ENCODE data around the gene PDK2.
"Not testable (repeated sequence)": the region's sequence is repeated elsewhere in the genome, so short reads cannot be mapped to it uniquely, and the experiment has no call there.

PDK2 gene

GRCh38 chr17:50055055-50055425 is 40.1 kb upstream of the PDK2 start:
- ATAC-seq = no peak
- Mint-ChIP-seq H3K9me3 (no peaks in the 10 kb centered on the region), H3K4me1 (peaks cover 48% of the 10 kb centered on the region), H3K4me3 (peak overlapping the region; percentile 98), H3K27ac (peak overlapping the region; percentile 81), H3K27me3 (peaks cover 17% of the 10 kb centered on the region), H3K36me3 (no peaks in the 10 kb centered on the region)

DNA sequence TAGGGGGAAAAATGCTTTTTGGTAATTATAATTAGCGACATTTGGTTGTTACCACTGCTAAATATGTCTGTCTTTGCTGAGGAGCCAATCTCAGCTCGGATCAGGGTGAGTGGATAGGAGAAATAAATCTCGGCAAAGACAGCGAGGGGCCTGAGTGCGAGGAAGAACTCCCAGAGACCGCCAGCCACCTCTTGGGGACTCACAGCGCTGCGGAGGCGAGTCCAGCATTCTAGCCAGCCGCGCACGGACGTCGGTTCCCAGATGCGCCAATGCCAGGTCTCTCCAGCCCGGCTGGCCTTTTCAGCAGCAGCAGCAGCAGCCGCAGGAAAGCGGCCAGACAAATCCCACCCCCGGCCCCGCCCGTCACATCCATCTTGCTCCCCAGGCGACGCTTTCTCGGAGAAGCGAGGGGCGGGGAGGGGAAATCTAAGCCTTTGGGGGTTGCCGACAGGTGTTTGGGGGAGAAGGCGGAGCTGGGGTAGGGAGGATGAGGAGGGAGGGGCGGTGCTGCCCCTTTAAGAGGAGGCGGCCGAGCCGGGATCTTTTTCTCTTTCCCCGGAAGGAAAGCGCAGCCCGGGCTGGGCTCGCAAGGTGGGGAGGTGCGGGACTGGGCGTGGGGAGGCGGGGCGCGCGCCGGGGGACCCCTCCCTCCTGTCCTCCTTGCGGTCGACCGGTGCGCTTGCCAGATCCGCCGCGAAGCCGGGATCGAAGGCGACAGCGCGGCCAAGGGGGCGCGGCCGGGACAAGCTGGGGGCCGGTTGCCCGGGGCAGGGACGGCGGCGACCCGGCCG is 39.5 kb upstream of the PDK2 start, which contains the start of gene ITGA3:
TSS of gene ITGA3 (plus strand) at position 685 of the 791 bp plus-strand sequence. CDS start 330 bp downstream, outside the sequence.
- H3K4me1 Mint-ChIP-seq = peaks cover 52% of the 10 kb centered on the region
- peak within 1 kb of the TSS; percentile 98 for H3K4me3 Mint-ChIP-seq
- no peaks in the 10 kb centered on the region for H3K9me3 Mint-ChIP-seq
- H3K27ac Mint-ChIP-seq = peak within 1 kb of the TSS; percentile 81
- ATAC-seq = peak; percentile 71
- no peaks in the 10 kb centered on the region for H3K36me3 Mint-ChIP-seq
- peaks cover 17% of the 10 kb centered on the region for H3K27me3 Mint-ChIP-seq

DNA sequence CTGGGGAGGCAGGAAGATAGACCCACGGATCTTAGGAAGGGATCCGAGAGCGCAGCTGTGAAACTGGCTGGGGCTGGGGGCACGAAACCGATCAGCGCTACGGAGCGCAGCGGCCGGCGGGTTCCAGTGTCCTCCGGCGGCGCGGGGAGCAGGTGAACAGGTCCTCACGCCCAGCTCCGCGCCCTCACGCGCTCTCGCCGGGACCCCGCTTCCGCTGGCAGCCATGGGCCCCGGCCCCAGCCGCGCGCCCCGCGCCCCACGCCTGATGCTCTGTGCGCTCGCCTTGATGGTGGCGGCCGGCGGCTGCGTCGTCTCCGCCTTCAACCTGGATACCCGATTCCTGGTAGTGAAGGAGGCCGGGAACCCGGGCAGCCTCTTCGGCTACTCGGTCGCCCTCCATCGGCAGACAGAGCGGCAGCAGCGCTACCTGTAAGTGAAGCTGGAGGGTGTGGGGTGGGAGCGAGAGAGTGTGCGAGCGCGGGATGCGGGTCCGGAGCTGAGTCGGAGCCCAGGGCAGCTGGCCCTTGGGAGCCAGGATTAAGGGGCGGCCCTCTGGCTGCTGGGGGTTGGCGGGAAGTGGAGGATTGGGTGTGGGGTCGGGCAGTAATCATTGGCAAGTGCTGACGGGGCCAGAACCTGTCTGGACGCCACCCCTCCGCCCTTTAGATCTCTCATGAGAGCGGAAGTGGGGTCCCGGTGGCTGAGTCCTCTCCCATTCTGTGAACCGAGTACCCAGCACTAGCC is 38.8 kb upstream of the PDK2 start:
- H3K4me3 Mint-ChIP-seq = peak overlapping the region; percentile 98
- H3K4me1 Mint-ChIP-seq = peaks cover 48% of the 10 kb centered on the region
- no peaks in the 10 kb centered on the region for H3K36me3 Mint-ChIP-seq
- ATAC-seq = peak; percentile 81
- peak overlapping the region; percentile 81 for H3K27ac Mint-ChIP-seq
- peaks cover 17% of the 10 kb centered on the region for H3K27me3 Mint-ChIP-seq
- no peaks in the 10 kb centered on the region for H3K9me3 Mint-ChIP-seq

DNA sequence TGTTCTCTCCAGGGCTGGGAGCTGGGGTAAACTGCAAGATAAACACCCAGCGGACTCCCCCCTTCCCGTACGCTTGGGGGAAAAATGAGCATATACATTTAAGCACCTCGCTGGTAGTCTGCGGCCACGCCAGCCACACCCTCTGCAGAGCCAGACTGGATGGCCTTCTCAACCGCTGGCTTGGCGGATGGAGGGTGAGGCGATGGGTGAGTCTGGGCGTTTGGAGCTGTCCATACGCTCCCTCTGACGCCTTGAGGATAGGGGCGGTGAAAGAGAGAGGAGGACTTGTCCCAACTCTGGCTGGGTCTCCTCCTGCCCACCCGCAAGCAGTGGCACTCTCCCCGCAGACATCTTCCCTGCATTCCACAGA is 38.2 kb upstream of the PDK2 start:
- H3K27ac Mint-ChIP-seq = peak overlapping the region; percentile 81
- H3K9me3 Mint-ChIP-seq = no peaks in the 10 kb centered on the region
- H3K36me3 Mint-ChIP-seq = no peaks in the 10 kb centered on the region
- H3K4me3 Mint-ChIP-seq = peak overlapping the region; percentile 98
- no peak for ATAC-seq
- H3K27me3 Mint-ChIP-seq = peaks cover 17% of the 10 kb centered on the region
- peaks cover 44% of the 10 kb centered on the region for H3K4me1 Mint-ChIP-seq

GRCh38 chr17:50057521-50057991 is 37.6 kb upstream of the PDK2 start:
- Mint-ChIP-seq H3K4me3 (peak overlapping the region; percentile 98), H3K4me1 (peaks cover 44% of the 10 kb centered on the region), H3K9me3 (no peaks in the 10 kb centered on the region), H3K27me3 (peaks cover 17% of the 10 kb centered on the region), H3K36me3 (no peaks in the 10 kb centered on the region), H3K27ac (peak overlapping the region; percentile 30)
- no peak for ATAC-seq

- peaks cover 44% of the 10 kb centered on the region for H3K4me1 Mint-ChIP-seq
- ATAC-seq = no peak
- H3K27ac Mint-ChIP-seq = no peak overlapping the region
- no peak overlapping the region for H3K4me3 Mint-ChIP-seq
- no peaks in the 10 kb centered on the region for H3K36me3 Mint-ChIP-seq
- no peaks in the 10 kb centered on the region for H3K9me3 Mint-ChIP-seq
- H3K27me3 Mint-ChIP-seq = peaks cover 17% of the 10 kb centered on the region
These were observed 36.7 kb upstream of the PDK2 start for GRCh38 chr17:50058296-50058953.

- H3K36me3 Mint-ChIP-seq = no peaks in the 10 kb centered on the region
- peaks cover 44% of the 10 kb centered on the region for H3K4me1 Mint-ChIP-seq
- no peak overlapping the region for H3K4me3 Mint-ChIP-seq
- H3K27me3 Mint-ChIP-seq = peaks cover 17% of the 10 kb centered on the region
- no peaks in the 10 kb centered on the region for H3K9me3 Mint-ChIP-seq
- no peak overlapping the region for H3K27ac Mint-ChIP-seq
- no peak for ATAC-seq
These were observed 35.9 kb upstream of the PDK2 start for GRCh38 chr17:50059256-50059655.

DNA sequence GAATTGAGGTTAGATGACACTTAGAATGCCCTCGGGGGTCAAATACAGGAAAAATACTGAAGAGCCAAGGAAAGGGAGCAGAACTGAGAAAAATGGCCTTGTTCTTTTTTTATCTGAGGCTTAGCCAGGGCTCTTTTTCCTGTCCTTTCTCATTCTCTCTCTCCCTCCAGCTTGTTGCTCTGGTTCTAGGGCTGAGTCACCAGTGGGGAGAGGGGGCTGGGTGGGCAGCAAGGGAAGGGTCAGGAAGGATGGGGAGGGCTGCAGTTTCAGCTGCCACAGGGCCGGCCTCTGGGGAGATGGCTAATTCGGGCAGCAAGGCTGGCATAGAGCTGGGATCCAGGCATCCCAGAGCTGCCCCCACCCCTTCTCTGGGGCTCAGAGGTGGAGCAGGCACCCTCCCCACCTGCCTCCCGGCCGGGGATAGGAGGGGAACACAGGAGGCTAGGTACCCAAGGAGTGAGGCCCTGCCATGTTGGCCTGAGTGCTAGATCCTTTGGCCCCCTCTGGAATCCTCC is 35.3 kb upstream of the PDK2 start:
- H3K4me3 Mint-ChIP-seq = no peak overlapping the region
- no peaks in the 10 kb centered on the region for H3K9me3 Mint-ChIP-seq
- peaks cover 17% of the 10 kb centered on the region for H3K27me3 Mint-ChIP-seq
- ATAC-seq = no peak
- no peaks in the 10 kb centered on the region for H3K36me3 Mint-ChIP-seq
- H3K27ac Mint-ChIP-seq = no peak overlapping the region
- peaks cover 42% of the 10 kb centered on the region for H3K4me1 Mint-ChIP-seq

GRCh38 chr17:50060951-50061712 is 34.0 kb upstream of the PDK2 start:
- Mint-ChIP-seq H3K9me3 (no peaks in the 10 kb centered on the region), H3K27ac (no peak overlapping the region)
- no peak for ATAC-seq

DNA sequence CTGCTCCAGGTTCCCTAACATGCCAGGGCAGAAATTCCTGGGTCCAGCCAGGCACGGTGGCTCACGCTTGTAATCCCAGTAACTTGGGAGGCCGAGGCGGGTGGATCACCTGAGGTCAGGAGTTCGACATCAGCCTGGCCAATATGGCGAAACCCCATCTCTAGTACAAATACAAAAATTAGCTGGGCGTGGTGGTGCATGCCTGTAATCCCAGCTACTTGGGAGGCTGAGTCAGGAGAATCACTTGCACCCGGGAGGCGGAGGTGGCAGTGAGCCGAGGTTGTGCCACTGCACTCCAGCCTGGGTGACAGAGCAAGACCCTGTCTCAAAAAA is 33.5 kb upstream of the PDK2 start:
- not testable (repeated sequence) for H3K4me3 Mint-ChIP-seq
- peaks cover 17% of the 10 kb centered on the region for H3K27me3 Mint-ChIP-seq

More at GRCh38 chr17:50060951-50061712, 34.0 kb upstream of the PDK2 start:
- peaks cover 31% of the 10 kb centered on the region for H3K4me1 Mint-ChIP-seq
- H3K36me3 Mint-ChIP-seq = no peaks in the 10 kb centered on the region
- peaks cover 17% of the 10 kb centered on the region for H3K27me3 Mint-ChIP-seq
- H3K4me3 Mint-ChIP-seq = no peak overlapping the region

GRCh38 chr17:50062293-50063243 is 32.6 kb upstream of the PDK2 start:
- Mint-ChIP-seq H3K4me1 (peaks cover 18% of the 10 kb centered on the region), H3K4me3 (no peak overlapping the region), H3K27me3 (peaks cover 14% of the 10 kb centered on the region), H3K36me3 (no peaks in the 10 kb centered on the region), H3K27ac (no peak overlapping the region), H3K9me3 (no peaks in the 10 kb centered on the region)
- ATAC-seq = no peak

More for the DNA sequence above, 33.5 kb upstream of the PDK2 start:
- H3K36me3 Mint-ChIP-seq, ATAC-seq, H3K9me3 Mint-ChIP-seq, H3K27ac Mint-ChIP-seq: not testable (repeated sequence)
- peaks cover 27% of the 10 kb centered on the region for H3K4me1 Mint-ChIP-seq

DNA sequence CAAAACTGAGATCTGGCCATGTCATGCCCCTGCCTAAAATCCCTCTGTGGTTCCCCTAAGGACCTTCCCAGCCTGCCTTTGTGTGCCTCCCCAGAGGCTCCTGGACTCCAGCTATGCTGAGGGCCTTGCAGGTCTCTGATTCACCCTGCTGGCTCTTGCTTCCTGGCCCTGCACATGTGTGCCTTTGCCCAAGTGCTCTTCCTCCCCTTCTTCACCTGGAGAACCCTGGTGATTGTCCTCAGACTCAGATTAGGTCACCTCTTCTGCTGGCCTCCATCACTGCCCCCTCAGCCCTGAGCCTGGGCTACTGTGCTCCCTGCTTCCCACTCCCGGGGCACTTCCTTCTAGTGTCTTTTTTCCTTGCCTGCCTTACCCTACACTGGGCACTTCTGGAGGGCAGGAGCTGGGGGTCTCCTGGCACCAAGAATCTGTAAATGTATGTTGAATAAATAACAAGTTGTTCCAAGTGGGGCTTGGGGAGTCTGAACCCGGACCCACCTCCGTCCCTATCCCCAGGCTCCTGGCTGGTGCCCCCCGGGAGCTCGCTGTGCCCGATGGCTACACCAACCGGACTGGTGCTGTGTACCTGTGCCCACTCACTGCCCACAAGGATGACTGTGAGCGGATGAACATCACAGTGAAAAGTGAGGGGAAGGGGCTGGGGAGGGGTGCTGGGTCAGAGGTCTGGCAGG is 31.4 kb upstream of the PDK2 start:
- no peak for ATAC-seq
- peaks cover 13% of the 10 kb centered on the region for H3K4me1 Mint-ChIP-seq
- peaks cover 5% of the 10 kb centered on the region for H3K36me3 Mint-ChIP-seq
- H3K27ac Mint-ChIP-seq = no peak overlapping the region
- H3K27me3 Mint-ChIP-seq = peaks cover 2% of the 10 kb centered on the region
- H3K9me3 Mint-ChIP-seq = no peaks in the 10 kb centered on the region
- H3K4me3 Mint-ChIP-seq = no peak overlapping the region

- no peaks in the 10 kb centered on the region for H3K9me3 Mint-ChIP-seq
- H3K36me3 Mint-ChIP-seq = peaks cover 5% of the 10 kb centered on the region
- no peaks in the 10 kb centered on the region for H3K27me3 Mint-ChIP-seq
- ATAC-seq = no peak
- no peak overlapping the region for H3K27ac Mint-ChIP-seq
- H3K4me3 Mint-ChIP-seq = no peak overlapping the region
- peaks cover 11% of the 10 kb centered on the region for H3K4me1 Mint-ChIP-seq
These were observed 30.7 kb upstream of the PDK2 start for GRCh38 chr17:50064253-50065001.
